ENCODE results near the gene TH.

The TH gene

DNA sequence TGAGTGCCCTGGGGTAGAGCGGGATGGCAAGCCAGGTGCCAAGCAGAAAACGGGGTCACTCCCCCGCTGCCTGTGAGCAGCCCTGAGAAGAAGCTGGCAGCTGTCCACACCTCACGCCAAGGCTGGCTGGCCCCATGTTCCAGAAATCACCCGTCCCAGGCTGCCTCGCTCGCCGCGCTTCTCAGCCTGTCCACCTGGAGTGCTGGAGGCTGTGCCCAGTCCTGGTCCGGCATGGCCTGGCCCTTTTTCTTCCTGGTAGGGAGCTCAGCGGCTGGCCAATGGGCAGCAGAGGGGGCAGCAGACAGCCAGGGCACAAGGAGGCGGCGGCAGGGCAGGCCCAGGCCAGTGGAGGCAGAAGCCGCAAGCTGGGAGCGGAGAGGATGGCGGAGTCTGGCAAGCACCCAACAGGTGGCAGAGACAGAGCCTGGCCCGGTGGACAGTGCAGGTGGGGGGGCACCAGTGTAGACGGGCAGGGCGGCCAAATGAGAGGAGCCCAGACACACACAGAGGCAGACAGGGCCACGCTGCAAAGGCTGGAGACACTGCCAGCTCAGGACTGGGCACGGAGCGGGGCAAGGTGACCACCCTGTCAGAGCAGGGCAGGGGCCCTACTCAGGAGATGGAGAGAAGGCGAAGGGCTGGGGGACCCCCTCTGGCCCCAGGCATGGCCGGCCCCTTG is 37.2 kb upstream of the TH start:
- DNase-seq (ENCODE audit: low read depth in 1 of 2, low spot score in 1 of 2) = no peak

DNA sequence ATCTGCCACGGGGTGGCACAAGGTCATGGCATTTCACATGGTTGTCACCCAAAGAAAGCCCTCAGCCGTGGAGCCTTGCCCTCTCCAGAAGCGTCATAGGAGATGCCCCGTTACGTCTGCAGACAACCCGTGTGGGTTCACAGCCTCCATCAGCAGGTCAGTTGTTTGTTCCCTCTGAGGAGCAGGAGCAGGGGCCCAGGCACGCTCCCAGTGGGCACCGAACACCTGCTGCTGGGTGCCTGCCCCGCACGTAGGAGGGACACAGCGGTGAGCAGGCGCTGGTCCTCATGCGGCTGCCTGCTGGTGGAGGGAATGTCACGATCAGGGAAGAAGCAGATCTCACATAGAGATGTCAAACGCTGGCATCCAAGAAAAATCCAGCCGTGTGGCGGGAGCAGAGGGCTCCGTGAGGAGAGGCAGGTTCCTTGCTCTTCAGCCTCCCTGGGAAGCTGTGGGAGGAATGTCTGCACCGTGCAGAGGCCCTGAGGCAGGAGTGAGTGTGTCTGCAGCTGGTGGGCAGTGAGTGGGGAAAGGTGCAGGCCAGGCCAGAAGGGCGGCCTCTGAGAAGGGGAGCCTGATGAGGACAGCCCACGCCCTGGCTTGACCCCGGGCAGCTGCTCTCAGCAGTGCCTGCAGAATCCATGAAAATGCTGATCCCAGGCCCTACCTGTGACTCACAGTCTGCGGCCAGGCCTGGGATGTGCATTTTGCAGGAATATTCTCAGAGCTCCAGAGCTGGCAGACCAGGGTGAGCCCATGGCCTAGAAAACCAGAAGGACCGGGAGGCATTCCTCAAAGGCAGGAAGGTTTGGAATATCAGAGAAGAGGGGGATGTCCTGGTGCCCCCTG is 36.4 kb upstream of the TH start:
- DNase-seq (ENCODE audit: low read depth in 1 of 2, low spot score in 1 of 2) = no peak

DNA sequence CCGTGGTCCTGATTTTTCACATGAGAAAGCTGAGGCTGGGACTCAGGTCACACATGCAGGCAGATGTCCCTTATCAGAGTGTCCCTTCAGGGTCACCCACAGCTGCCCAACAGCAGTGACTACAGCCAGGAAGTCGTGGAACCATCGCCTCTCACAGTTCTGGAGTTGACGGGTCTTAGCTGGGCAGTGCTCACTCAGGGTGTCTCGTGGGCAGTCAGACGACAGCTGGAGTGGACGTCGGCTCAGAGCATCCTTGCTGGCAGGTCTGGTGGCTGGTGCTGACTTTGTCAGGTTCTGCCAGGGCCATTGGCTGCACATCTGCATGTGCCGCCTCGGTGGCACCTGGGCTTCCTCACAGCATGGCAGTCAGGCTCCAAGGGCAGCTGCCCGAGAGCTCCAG is 35.6 kb upstream of the TH start:
- no peak for DNase-seq (ENCODE audit: low read depth in 1 of 2, low spot score in 1 of 2)

- no peak for DNase-seq (ENCODE audit: low read depth in 1 of 2, low spot score in 1 of 2)
Measured at GRCh38 chr11:2205981-2206690, 34.5 kb upstream of the TH start.

- no peak for DNase-seq (ENCODE audit: low read depth in 1 of 2, low spot score in 1 of 2)
Measured at GRCh38 chr11:2205214-2205720, 33.7 kb upstream of the TH start.

DNA sequence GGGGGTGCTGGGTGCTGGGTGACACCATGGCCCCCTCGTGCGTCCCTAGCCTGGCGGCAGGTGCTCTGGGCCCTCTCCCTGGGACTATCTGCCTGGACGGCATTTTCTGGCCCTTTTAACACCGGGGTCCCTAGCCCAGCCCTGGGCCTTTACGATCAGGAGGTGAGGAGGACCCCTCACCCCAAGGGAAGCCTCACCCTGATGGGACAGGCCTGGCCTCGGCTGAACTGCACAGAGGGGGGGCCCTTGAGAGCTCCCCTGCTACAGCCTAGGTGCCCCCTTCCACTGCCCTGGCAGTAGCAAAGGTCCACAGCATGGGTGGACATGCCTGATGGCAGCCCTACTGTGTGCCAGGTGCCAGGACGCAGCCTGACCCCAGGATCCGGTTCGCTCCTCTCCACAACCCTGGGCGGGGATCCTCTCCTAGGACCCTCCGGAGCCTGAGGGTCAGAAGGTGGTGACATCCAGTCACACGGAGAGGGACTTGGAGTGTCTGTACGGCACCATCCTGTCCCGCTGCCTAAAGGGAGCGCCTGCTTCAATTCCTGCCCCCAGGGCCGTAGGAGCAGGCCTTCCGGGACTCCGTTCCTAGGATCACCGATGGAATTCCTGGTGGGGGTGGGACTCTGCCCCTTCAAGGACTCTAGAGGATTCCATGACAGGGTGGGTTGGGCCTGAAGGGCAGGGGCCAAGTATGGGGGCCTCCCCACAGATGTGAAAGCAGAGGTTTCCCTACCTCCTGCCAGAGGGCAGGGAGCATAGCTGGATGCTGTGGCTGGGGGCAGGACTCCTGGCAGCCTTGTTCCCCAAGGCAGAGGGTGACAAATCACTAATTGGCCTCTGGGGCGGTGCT is 33.0 kb upstream of the TH start:
- no peak for DNase-seq (ENCODE audit: low read depth in 1 of 2, low spot score in 1 of 2)

GRCh38 chr11:2203440-2204259 is 32.0 kb upstream of the TH start:
- DNase-seq (ENCODE audit: low read depth in 1 of 2, low spot score in 1 of 2) = no peak

DNA sequence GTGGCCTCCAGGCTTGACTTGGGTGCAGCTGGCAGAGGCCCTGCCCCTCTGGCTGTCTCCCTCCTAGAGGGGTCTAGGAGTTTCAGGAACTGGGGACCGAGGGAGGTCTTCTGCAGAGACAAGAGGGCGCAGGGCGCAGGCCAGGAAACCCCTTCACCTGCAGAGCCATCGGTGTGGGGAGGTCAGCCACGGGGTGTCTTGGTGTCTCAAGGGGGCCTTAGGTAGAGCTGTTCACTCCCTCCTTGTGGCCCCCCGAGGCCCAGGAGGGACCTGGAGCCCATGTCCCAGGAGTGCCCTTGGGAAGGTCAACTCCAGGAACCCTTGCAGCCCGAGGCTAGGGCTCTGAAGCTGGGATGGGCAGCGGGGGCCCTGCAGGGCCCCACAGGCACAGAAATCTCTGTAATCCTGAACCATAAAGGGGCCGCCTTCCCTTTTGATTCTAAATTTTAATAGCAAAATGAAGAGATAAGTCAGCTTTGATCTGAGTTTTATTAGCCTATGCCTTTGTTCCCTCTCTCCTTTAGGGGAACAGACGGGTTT is 31.4 kb upstream of the TH start:
- DNase-seq (ENCODE audit: low read depth in 1 of 2, low spot score in 1 of 2) = no peak

GRCh38 chr11:2202071-2202899 is 30.7 kb upstream of the TH start:
- DNase-seq (ENCODE audit: low read depth in 1 of 2, low spot score in 1 of 2) = no peak

DNA sequence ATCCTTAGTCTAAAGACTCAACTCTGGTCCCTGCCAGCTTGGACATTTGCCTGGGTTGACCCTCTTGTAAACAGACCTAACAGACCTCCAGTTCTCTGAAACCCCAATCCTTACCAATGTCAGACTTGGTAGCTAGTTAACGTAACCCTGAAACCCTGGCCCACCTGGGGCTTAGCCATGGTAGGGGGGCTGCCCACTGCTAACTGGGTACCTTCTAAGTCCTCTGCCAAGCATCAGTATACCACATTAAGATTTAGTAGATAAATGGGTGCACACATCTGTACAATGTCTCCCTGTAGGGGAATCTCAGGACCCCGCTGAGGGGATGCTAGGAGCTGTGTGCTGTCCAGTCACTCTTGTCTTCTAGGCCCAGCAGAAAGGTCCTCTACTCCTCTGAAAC is 29.9 kb upstream of the TH start:
- DNase-seq (ENCODE audit: low read depth in 1 of 2, low spot score in 1 of 2) = no peak

- DNase-seq (ENCODE audit: low read depth in 1 of 2, low spot score in 1 of 2) = no peak
Measured at GRCh38 chr11:2200957-2201519, 29.4 kb upstream of the TH start.

- no peak for DNase-seq (ENCODE audit: low read depth in 1 of 2, low spot score in 1 of 2)
Measured at GRCh38 chr11:2200536-2200935, 28.9 kb upstream of the TH start.

DNA sequence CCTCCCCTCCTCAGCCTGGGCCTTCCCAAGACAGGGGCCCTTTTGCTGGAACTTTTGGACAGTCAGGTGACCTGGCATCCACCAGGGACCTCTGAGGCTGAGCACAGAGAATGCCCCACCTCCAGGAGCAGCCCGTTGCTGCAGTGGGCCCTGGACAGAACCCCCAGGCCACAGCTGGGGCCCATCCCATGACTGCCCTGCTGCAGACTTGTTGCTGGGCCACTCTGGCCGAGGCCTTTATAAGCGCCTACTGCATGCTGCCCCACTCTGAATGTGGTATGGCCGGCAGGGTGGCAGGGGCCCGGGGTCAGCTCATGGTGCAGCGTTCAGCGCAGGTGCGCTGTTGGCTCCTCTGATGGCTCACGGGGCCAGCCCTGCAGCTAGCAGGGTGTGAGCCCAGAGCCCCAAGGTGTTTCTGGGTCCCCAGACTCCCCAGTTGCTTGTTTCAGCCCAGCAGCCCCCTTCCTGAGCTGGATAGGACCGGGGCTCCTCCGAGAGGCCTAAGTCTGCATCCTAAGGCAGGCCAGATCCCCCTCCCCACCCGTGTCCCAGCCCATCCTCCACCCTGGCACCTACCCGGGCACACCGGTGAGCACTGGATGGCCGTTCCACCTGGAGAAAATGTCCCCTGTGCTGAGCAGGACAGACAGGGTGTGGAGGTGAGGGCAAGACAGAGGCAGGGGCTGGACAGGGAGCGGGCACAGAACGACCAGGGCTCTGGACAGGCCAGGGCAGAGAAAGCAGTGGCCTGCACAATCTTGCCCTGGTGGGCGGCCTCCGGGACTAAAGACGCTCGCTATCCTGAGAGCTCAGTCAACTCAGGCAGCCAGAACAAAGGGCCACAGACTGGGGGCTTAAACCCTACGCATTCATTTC is 28.1 kb upstream of the TH start:
- DNase-seq (ENCODE audit: low read depth in 1 of 2, low spot score in 1 of 2) = no peak

DNA sequence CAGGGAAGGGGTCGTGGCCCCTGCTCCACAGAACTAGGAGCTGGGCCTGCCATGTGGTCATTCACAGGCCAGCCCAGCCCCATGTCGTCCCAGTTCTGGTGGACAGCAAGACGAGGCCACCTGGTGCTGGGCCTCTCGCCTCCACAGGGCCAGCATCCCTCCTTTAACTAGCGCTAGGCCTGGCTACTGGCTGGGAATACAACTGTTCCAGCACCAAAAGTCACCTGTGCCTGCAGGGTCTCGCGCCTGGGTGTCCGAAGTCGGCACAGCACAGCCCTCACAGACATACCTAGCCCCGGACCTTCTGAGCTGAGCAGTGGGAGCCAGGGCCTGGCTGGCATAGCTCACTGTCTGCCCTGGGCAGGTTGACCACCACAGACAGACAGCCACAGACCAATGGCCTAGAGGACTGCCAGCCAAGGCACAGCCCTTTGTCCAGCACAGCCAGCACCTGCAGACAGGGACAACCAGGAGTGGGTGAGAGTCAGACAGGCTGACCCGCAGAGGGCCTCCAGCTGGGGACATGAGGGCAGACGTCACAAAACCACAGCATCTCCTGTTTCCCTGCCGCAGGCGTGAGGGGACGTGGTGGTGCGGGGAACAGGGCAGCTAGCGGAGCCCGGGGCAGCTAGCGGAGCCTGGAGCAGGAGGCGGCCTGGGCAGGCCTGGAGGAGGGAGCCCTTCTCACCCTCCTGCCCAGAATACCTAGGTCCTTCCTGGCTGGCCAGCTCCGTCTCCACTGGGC is 27.2 kb upstream of the TH start:
- DNase-seq (ENCODE audit: low read depth in 1 of 2, low spot score in 1 of 2) = no peak

DNA sequence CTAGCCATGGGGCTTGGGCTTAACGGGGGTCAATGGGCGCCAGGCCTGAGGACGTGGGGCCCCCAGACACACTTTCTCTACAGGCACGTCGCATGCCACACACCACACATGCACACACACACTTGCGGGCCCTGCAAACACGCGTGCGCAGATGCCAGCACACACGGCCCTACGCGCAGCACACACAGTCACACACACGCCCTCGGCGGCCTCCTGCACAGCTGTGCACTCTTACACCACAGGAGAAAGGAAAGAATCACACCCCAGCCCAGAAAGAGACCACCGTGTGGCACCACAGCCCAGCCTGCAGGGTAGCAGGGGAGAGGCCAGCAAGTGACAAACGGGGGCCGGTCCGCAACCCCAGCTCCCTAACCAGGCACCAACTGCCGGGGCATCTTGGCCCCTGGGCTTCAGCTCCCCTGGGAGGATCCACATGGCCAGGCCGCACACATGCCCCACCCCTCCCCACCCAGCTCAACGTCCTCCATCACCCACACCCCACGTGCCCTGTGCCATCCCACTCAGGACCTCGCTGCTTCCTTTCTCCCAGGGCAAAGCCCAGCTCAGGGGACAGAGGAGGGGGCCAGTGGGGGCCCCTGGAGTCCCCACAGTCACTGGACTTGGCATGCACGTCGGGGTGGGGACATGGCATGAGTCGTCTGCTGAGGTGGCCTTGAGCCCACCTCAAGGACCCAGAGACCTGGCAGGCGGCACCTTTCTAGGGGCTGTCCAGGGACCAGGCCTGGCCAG is 26.3 kb upstream of the TH start:
- no peak for DNase-seq (ENCODE audit: low read depth in 1 of 2, low spot score in 1 of 2)
